Measurements from ENCODE around the gene GABRA1. TPM values are rescaled to one million over a fixed set of nuclear protein-coding genes. Genes with fewer than 3 reads are reported as not detected.

GABRA1 gene
- total RNA-seq, 1 experiment from 2014 or later, result not detected

DNA sequence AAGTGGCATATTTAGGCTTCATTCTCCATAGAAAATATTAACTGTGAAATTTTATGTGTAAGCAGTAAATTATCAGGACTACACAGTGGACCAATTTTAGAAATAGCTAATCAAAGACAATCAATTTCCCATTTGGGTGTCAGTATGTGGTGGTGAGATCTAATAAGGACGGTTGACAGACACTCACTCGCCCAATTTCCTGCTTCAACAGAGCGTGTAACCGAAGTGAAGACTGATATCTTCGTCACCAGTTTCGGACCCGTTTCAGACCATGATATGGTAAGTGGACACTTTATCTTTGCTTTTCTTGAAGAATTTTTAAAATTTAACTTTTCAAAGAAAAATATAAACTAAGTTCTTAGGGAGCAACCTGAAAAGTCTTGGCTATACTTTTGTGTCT is 17.6 kb downstream of the GABRA1 start:
- H4K20me1 ChIP-seq (ENCODE audit: insufficient read depth), result no peaks in the 10 kb centered on the region
- no peaks in the 10 kb centered on the region for H3K36me3 ChIP-seq (ENCODE audit: control insufficient read depth in 1 of 2, insufficient read depth in 2 of 2, low read length in 2 of 2)
- RAD21 ChIA-PET (ENCODE audit: low non-redundant PET in 1 of 2, low total read pairs in 2 of 2, uncharacterized antibody in 2 of 2, unreplicated experiment in 2 of 2), result no interaction called here
- H3K4me2 ChIP-seq (ENCODE audit: low read length), result no peak overlapping the region
- ATAC-seq, result no peak
- no peak for TF ChIP-seq EZH2phosphoT487 (IDR thresholded peaks at IDR 0.05; ENCODE audit: borderline replicate concordance)
- TF ChIP-seq EZH2 (IDR thresholded peaks at IDR 0.05), result no peak
- TF ChIP-seq SIN3A (IDR thresholded peaks at IDR 0.05; ENCODE audit: low read depth), result no peak
- TF ChIP-seq RAD21 (IDR thresholded peaks at IDR 0.05; ENCODE audit: low read depth), result no peak
- TF ChIP-seq REST (IDR thresholded peaks at IDR 0.05; ENCODE audit: low read depth), result no peak
- no peak for TF ChIP-seq POLR2A (IDR thresholded peaks at IDR 0.05; ENCODE audit: borderline replicate concordance, extremely low read depth, insufficient read depth, insufficient read length)
- no peak for TF ChIP-seq ELF1 (IDR thresholded peaks at IDR 0.05; ENCODE audit: borderline replicate concordance, low read depth)
- TF ChIP-seq CBX3 (IDR thresholded peaks at IDR 0.05; ENCODE audit: low read depth), result no peak
- no peak for TF ChIP-seq SRF (IDR thresholded peaks at IDR 0.05; ENCODE audit: low read depth)
- TF ChIP-seq, protein P1, sequence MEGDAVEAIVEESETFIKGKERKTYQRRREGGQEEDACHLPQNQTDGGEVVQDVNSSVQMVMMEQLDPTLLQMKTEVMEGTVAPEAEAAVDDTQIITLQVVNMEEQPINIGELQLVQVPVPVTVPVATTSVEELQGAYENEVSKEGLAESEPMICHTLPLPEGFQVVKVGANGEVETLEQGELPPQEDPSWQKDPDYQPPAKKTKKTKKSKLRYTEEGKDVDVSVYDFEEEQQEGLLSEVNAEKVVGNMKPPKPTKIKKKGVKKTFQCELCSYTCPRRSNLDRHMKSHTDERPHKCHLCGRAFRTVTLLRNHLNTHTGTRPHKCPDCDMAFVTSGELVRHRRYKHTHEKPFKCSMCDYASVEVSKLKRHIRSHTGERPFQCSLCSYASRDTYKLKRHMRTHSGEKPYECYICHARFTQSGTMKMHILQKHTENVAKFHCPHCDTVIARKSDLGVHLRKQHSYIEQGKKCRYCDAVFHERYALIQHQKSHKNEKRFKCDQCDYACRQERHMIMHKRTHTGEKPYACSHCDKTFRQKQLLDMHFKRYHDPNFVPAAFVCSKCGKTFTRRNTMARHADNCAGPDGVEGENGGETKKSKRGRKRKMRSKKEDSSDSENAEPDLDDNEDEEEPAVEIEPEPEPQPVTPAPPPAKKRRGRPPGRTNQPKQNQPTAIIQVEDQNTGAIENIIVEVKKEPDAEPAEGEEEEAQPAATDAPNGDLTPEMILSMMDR (IDR thresholded peaks at IDR 0.05 in 2 of 3, conservative IDR thresholded peaks at IDR 0.05 in 1 of 3; ENCODE audit: borderline replicate concordance in 1 of 3, insufficient read depth in 1 of 3, low read depth in 2 of 3, low read length in 2 of 3), result no peak
- TF ChIP-seq YY1 (IDR thresholded peaks at IDR 0.05; ENCODE audit: extremely low read depth, insufficient replicate concordance, low read depth, low read length), result no peak
- no peak for TF ChIP-seq CEBPB (IDR thresholded peaks at IDR 0.05; ENCODE audit: low read depth)
- TF ChIP-seq SP1 (IDR thresholded peaks at IDR 0.05; ENCODE audit: low read depth), result no peak
- no peak for TF ChIP-seq ZFX (IDR thresholded peaks at IDR 0.05)
- no TSS peak for BruUV-seq (replicated peaks)
- H2AFZ ChIP-seq (ENCODE audit: low read depth, low read length, poor library complexity, severe bottlenecking), result no peak overlapping the region
- intact Hi-C loops (cut with micrococcal nuclease), result no loop called here
- H3K79me2 ChIP-seq (ENCODE audit: insufficient read depth, low read length), result no peaks in the 10 kb centered on the region
- POLR2A ChIA-PET, result no interaction called here
- H3K4me1 ChIP-seq (ENCODE audit: control insufficient read depth in 1 of 2, insufficient read depth in 2 of 2, low read length in 2 of 2), result no peaks in the 10 kb centered on the region
- no peak overlapping the region for H3K27ac ChIP-seq (ENCODE audit: low read depth, low read length)
- no peak for DNase-seq (ENCODE audit: low read depth, low spot score)
- H3K27me3 ChIP-seq (ENCODE audit: insufficient read depth, low read length), result no peaks in the 10 kb centered on the region
- H3K4me3 ChIP-seq (replicated peaks in 1 of 2; ENCODE audit: low read depth in 1 of 2, low read length in 2 of 2), result no peak overlapping the region
- H3K9ac ChIP-seq (ENCODE audit: low read length), result no peak overlapping the region
- H3K9me2 ChIP-seq (ENCODE audit: insufficient read depth), result no peaks in the 10 kb centered on the region
- H3K9me3 ChIP-seq (ENCODE audit: control insufficient read depth in 1 of 2, insufficient read depth in 1 of 2, low read depth in 1 of 2, low read length in 2 of 2), result no peaks in the 10 kb centered on the region
- CTCF ChIA-PET, result no interaction called here
